HepG2 (cell line): ENCODE data around the gene DUS1L. TPM values are rescaled to one million over a fixed set of nuclear protein-coding genes. Genes with fewer than 3 reads are reported as not detected.

ENCODE experiments used
- AGO1 ChIP-seq: fragments of 200-400 bp; formaldehyde crosslinking; IDR thresholded peaks from 2 replicates; pipeline ENCODE4 v1.6.1; 2017; ENCODE audit warnings: mild to moderate bottlenecking, low read depth, low read length, moderate library complexity; ENCODE audit not compliant: poor library complexity, severe bottlenecking
- AGO2 ChIP-seq: fragments of 200-400 bp; formaldehyde crosslinking; optimal IDR thresholded peaks from 2 replicates; pipeline ENCODE3; 2017; ENCODE audit warnings: mild to moderate bottlenecking, low read depth, low read length, moderate library complexity
- ATF1 ChIP-seq: IDR thresholded peaks from 2 replicates; pipeline ENCODE4 v1.6.1; 2016; ENCODE audit warnings: mild to moderate bottlenecking, control low read depth
- DPF2 ChIP-seq: sonication (generic); formaldehyde crosslinking; IDR thresholded peaks from 2 replicates; pipeline ENCODE4 v1.4.0; 2020; ENCODE audit warnings: mild to moderate bottlenecking, low read depth, missing genetic modification reagents, borderline replicate concordance
- LCORL ChIP-seq, 2 experiments: fragments of 450-650 bp in 1 of 2; sonication (generic) in 1 of 2; formaldehyde crosslinking in 1 of 2; IDR thresholded peaks; 2 replicates each; pipeline versions ENCODE4 v1.5.0 to v1.6.1; 2017 to 2020; ENCODE audit warnings: antibody characterized with exemption in 1 of 2, missing genetic modification reagents in 1 of 2
- MYC ChIP-seq: sonication (generic); formaldehyde crosslinking; IDR thresholded peaks from 2 replicates; pipeline ENCODE4 v1.9.0; 2021; ENCODE audit warnings: missing genetic modification reagents, borderline replicate concordance
- PAF1 ChIP-seq: IDR thresholded peaks from 2 replicates; pipeline ENCODE4 v1.6.1; 2016; ENCODE audit warnings: missing genetic modification reagents, missing compliant biosample characterization
- RBFOX2 ChIP-seq: fragments of 200-400 bp; formaldehyde crosslinking; IDR thresholded peaks from 2 replicates; pipeline ENCODE4 v1.6.1; 2017; ENCODE audit warnings: low read depth, mild to moderate bottlenecking, low read length
- RBM22 ChIP-seq: fragments of 200-400 bp; formaldehyde crosslinking; optimal IDR thresholded peaks from 2 replicates; pipeline ENCODE3; 2017; ENCODE audit warnings: mild to moderate bottlenecking, low read length, moderate library complexity
- U2AF2 ChIP-seq: fragments of 200-400 bp; formaldehyde crosslinking; IDR thresholded peaks from 2 replicates; pipeline ENCODE4 v1.6.1; 2017; ENCODE audit warnings: low read depth, mild to moderate bottlenecking, low read length
- ZNF354B ChIP-seq: sonication (generic); formaldehyde crosslinking; IDR thresholded peaks from 2 replicates; pipeline ENCODE4 v1.8.0; 2022; ENCODE audit warnings: mild to moderate bottlenecking, missing genetic modification reagents
- ZNF503 ChIP-seq: sonication (generic); formaldehyde crosslinking; IDR thresholded peaks from 2 replicates; pipeline ENCODE4 v1.4.0; 2020; ENCODE audit warnings: missing genetic modification reagents
- ZNF670 ChIP-seq: sonication (generic); formaldehyde crosslinking; IDR thresholded peaks from 2 replicates; pipeline ENCODE4 v1.8.0; 2022; ENCODE audit warnings: mild to moderate bottlenecking, missing genetic modification reagents, borderline replicate concordance
- ZNF691 ChIP-seq: sonication (generic); formaldehyde crosslinking; IDR thresholded peaks from 2 replicates; pipeline ENCODE4 v1.4.0; 2020; ENCODE audit warnings: missing genetic modification reagents, low read depth, mild to moderate bottlenecking, borderline replicate concordance
- ZNF75D ChIP-seq: sonication (generic); formaldehyde crosslinking; IDR thresholded peaks from 2 replicates; pipeline ENCODE4 v1.8.1; 2023; ENCODE audit warnings: missing genetic modification reagents, mild to moderate bottlenecking, borderline replicate concordance
- ZNF770 ChIP-seq: sonication (generic); formaldehyde crosslinking; IDR thresholded peaks from 2 replicates; pipeline ENCODE4 v1.5.0; 2020; ENCODE audit warnings: mild to moderate bottlenecking, missing genetic modification reagents
- ZNF772 ChIP-seq: sonication (generic); formaldehyde crosslinking; IDR thresholded peaks from 2 replicates; pipeline ENCODE4 v1.5.0; 2020; ENCODE audit warnings: mild to moderate bottlenecking, missing genetic modification reagents
- polyA plus RNA-seq, 8 experiments: library from polyadenylated mRNA; depleted of rRNA in 3 of 8; stranded (reverse) in 7 of 8; unstranded in 1 of 8; fragments of >200 nt; fragmentation: Illumina TruSeq in 4 of 8; extraction: Trizol in 4 of 8; gene quantifications; 2 replicates each; pipeline versions ENCODE4 v1.2.1 to v1.2.3, GENCODE V29; 2011 to 2016; ENCODE audit warnings: low read depth in 4 of 8, missing spikeins in 1 of 8, mixed read lengths in 1 of 8; ENCODE audit not compliant: insufficient read depth in 1 of 8
- total RNA-seq, 5 experiments: library from RNA; depleted of rRNA; stranded (reverse); fragments of >200 nt; fragmentation: Illumina TruSeq; extraction: Trizol; gene quantifications; 2 replicates each; pipeline ENCODE4 v1.2.3, GENCODE V29; 2016; ENCODE audit warnings: low read depth in 1 of 5
- TF ChIP-seq, protein P1 (sequence below): sonication (generic); formaldehyde crosslinking; IDR thresholded peaks from 2 replicates; pipeline ENCODE4 v1.5.1; 2020; ENCODE audit warnings: missing genetic modification reagents, mild to moderate bottlenecking, borderline replicate concordance
- TF ChIP-seq, protein P2 (sequence below): sonication (generic); formaldehyde crosslinking; IDR thresholded peaks from 2 replicates; pipeline ENCODE4 v1.8.1; 2022; ENCODE audit warnings: low read depth, mild to moderate bottlenecking, missing genetic modification reagents

DUS1L gene
- total and polyA plus RNA-seq, 2 of the 13 experiments (the other 11 are each of a cell fraction or from before 2014, with no cell fraction given), result 81.0 to 109 TPM

GRCh38 chr17:82060001-82060380 lies 5.6 kb downstream of the DUS1L start (continued):
- no peak for TF ChIP-seq ZNF691 (CRISPR knock-in tag)
- peak; percentile 47; the same call in 1 of the 2 replicates for TF ChIP-seq RBFOX2
- no peak for TF ChIP-seq DPF2 (CRISPR knock-in tag)
- no peak for TF ChIP-seq MYC (CRISPR knock-in tag)
- peak; percentile 74 for TF ChIP-seq AGO1
- no peak for TF ChIP-seq ZNF770 (CRISPR knock-in tag)
- no peak for TF ChIP-seq U2AF2
- TF ChIP-seq RBM22, result no peak
- TF ChIP-seq ZNF503 (CRISPR knock-in tag), result no peak
- TF ChIP-seq ATF1 (CRISPR knock-in tag), result no peak
- no peak for TF ChIP-seq ZNF670 (CRISPR knock-in tag)
- no peak for TF ChIP-seq ZNF75D (CRISPR knock-in tag)
- no peak for TF ChIP-seq LCORL (IDR thresholded peaks at IDR 0.05)
- TF ChIP-seq LCORL (CRISPR knock-in tag; IDR thresholded peaks at IDR 0.05), result no peak
- TF ChIP-seq PAF1 (CRISPR knock-in tag), result 0 out of 2 replicates have a peak, but pooled peaks have one; percentile 41
- TF ChIP-seq ZNF772 (CRISPR knock-in tag), result no peak
- TF ChIP-seq ZNF354B (CRISPR knock-in tag), result no peak
- TF ChIP-seq, protein P1, sequence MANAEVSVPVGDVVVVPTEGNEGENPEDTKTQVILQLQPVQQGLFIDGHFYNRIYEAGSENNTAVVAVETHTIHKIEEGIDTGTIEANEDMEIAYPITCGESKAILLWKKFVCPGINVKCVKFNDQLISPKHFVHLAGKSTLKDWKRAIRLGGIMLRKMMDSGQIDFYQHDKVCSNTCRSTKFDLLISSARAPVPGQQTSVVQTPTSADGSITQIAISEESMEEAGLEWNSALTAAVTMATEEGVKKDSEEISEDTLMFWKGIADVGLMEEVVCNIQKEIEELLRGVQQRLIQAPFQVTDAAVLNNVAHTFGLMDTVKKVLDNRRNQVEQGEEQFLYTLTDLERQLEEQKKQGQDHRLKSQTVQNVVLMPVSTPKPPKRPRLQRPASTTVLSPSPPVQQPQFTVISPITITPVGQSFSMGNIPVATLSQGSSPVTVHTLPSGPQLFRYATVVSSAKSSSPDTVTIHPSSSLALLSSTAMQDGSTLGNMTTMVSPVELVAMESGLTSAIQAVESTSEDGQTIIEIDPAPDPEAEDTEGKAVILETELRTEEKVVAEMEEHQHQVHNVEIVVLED (CRISPR knock-in tag), result no peak
- TF ChIP-seq AGO2, result peak; percentile 16
- TF ChIP-seq, protein P2, sequence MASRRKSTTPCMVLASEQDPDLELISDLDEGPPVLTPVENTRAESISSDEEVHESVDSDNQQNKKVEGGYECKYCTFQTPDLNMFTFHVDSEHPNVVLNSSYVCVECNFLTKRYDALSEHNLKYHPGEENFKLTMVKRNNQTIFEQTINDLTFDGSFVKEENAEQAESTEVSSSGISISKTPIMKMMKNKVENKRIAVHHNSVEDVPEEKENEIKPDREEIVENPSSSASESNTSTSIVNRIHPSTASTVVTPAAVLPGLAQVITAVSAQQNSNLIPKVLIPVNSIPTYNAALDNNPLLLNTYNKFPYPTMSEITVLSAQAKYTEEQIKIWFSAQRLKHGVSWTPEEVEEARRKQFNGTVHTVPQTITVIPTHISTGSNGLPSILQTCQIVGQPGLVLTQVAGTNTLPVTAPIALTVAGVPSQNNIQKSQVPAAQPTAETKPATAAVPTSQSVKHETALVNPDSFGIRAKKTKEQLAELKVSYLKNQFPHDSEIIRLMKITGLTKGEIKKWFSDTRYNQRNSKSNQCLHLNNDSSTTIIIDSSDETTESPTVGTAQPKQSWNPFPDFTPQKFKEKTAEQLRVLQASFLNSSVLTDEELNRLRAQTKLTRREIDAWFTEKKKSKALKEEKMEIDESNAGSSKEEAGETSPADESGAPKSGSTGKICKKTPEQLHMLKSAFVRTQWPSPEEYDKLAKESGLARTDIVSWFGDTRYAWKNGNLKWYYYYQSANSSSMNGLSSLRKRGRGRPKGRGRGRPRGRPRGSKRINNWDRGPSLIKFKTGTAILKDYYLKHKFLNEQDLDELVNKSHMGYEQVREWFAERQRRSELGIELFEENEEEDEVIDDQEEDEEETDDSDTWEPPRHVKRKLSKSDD (CRISPR knock-in tag), result 0 out of 2 replicates have a peak, but pooled peaks have one; percentile 3
